Prostate gland (tissue), 2 donors: ENCODE results near the gene SLCO4A1.

Experiments used
- CTCF ChIP-seq, 4 experiments: fragments of 200-600 bp in 2 of 4; fragments of 450-650 bp in 2 of 4; sonication (generic) in 2 of 4; IDR thresholded peaks; 1 replicate in 3 of 4; 2 replicates in 1 of 4; pipeline ENCODE4 v1.5.1; 2016 to 2019; ENCODE audit warnings: antibody characterized with exemption in 4 of 4, mild to moderate bottlenecking in 2 of 4, moderate library complexity in 2 of 4
- POLR2A ChIP-seq: fragments of 450-650 bp; IDR thresholded peaks from one replicate; pipeline ENCODE4 v1.6.1; 2016; ENCODE audit warnings: antibody characterized with exemption, mild to moderate bottlenecking

GRCh38 chr20:62615750-62616251 lies 26.5 kb upstream of the SLCO4A1 start:
- TF ChIP-seq POLR2A (no peak), CTCF (IDR thresholded peaks at IDR 0.05) (no peak)
